NCI-H345 (cell line): ENCODE results near the gene PARP6.

Source experiments
- DNase-seq: peaks from one replicate; lab custom pipeline; 2025; lab: John Stamatoyannopoulos, UW

The PARP6 gene

DNA sequence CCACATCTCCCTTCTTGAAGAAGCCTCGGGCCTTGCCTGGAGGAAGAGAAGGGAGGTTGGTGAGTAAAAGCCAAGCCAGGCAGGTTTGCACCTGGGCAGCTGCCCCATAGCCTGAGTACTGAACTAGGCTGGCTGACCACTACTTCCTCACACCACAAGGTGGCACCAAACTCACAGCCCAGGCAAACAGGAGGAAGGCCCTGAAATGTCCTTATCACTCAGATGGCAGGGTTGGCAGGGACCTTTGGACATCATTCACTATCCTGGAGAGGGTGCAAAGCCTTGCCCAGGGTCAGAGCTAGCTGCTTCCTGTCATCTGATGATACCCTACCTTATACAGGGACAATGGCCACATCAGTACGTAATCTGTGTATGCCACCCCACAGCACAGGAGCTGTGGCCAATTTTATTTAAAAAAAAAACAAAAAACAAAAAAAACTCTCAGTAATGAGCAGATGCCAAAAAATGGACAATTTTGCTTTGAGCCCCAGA is 72.6 kb downstream of the PARP6 start:
- peak; percentile 47 for DNase-seq

DNA sequence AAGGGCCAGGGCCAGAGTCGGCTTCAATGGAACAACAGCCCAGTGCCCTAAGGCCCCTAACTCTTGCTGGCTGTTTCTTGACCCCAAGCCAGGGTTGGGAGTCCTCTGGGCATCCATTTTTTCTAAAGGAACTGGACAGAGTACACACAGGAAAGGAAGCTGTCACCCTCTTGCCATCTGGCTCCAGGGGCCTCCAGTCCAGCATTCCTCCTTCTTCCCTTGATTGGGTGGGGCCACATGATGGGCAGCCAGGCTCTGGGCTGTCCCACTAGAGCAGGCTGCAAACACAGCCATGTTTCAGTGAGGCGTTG is 73.2 kb downstream of the PARP6 start:
- no peak for DNase-seq

DNA sequence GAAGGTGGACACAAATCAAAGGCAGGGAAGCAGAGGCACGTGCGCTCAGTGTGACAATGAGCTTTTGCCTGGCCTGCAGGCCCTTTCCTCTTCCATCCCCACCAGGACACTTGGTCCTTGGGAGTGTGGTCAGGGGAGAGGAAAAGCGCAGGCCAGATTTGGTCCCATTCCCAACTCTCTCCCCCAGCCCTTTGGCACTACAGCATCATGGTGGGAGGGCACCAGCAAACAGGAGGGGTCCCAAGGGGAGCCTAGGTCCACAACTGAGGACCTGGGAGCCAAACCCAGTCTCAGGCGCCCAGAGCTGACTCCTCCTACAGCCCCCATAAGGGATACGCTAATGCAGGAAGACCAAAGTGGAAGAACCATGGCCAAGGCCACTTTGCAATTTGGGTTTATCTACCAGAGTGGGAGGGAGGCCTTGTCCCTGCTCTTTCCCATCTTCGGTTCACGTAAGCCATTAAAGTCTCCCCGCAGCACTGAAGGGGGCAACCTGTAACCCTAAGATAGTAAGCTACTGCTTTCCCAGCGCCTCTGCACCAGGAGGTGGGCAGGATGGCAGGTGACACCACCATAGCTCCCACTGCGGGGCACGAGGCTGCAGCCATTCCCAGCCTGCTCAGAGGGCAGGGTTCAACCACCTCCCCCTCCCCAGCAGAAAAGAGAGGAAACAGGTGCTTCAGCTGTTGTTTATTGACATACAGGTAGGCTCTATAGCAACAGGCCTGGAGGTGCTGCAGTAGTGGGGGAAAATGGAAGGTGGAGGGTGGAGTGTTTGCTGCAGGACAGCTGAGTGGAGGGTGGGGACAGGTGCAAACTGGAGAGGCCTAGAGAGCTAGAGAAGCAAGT is 73.8 kb downstream of the PARP6 start:
- peak; percentile 88 for DNase-seq

DNA sequence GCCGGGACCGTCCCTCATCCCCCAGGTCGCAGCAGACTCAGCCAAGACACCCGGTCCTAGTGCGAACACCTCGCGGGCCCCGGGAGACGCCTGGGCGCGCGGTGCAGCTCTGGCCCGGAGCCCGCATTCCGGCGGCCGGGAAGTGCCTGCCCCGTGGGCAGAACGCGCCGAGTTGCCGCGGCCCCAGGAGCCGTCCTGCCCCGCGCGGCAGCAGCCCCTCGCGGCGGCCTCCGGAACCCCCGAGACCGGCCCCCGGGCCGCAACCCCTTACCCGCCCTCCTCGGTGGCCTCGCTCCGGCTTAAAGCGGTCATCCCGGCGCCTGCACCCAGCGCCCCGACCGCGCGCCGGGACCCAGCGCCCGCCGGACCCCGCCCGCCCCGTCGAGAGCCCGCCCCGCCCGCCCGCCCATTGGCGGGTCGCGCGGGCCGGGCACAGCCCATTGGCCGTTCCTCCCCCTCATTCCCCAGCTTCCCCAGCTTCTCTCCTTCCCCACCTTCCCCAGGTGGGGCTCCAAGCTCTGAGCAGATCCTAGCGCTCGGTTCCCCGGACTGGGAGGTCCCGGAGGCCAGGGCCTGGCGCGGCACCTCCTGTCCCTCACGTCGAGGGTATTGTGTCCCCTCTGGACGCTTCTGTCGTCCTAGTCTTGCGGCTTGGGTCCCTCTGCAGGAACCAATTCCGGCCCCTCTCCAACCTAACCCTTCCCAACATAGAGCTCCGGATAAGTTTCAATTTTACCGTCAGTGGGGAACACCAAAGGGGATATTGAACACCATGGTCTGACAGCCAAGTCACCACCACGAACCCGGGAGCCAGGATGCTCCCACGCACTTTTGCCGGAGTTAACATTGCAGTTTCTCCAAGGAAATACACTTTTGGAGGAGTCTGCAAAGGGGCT is 74.6 kb downstream of the PARP6 start, which contains the start of gene GRAMD2A:
Gene GRAMD2A, minus strand, starts transcription at position 328 of the 896 bp plus-strand sequence.
- DNase-seq, result no peak

DNA sequence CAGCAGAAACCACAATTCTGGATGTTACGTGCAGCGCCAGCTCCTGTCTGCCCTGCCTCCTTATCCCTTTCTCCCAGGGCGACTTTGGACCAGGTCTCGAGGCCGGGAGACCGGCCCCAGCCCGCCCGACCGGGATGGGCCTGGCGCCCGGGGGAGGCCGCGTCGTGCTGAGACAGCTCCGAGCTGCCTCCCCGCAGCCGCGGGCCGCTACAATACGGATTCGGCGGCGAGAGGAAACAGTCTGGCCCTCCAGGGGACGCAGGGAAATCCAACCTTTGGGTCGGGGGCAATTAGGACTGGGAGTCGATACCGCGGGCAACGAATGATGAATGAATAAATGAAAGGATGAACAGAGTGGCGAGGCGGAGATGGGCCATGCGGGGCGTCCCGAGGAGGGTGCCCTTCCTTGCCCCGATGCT is 75.3 kb downstream of the PARP6 start:
- DNase-seq, result no peak

DNA sequence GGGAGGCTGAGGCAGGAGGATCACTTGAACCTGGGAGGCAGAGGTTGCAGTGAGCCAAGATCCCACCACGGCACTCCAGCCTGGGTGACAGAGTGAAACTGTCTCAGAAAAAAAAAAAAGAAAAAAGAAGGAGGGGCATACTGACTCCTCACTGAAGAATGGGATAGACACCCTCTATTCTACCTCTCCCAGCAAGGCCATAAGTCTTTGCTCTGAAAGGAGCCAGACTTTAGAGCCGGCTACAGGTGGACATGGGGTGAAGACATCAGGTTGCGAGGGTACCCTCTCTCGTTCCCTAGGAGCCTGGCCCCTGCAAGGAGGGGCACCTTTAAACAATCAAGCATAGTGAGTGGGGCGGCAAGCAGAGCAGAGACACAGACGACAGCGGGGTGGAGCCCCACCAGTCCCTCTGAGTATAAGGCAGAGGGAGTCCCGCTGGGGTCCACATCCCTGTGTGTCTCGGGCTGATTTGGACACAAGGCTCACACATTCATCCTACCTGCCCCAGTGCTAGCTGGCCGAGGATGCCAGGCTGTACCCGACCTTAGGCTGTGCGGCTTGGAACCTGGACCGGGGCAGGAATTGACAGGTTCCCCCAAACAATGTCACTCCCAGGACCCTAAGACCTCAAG is 75.8 kb downstream of the PARP6 start:
- no peak for DNase-seq

DNA sequence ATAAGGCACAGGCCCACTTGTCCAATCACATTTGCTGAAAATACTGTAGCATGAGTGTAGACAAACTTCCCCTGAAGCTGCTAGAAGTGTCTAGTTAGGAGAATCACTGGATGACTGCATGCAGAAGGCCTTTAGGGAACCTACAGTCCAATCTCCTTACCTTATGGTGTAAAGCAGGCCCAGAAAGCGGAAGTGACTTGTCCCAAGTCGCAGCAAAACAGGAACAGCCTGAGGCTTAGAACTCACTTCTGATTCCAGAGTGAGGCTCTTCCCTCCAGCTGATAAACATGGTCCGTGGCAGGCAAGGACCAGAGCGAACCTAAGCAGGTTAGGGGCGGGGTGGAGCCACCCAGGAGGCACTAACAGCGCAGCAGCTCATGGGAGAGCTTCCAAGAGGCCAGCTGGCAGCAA is 77.2 kb downstream of the PARP6 start:
- DNase-seq, result peak; percentile 22

DNA sequence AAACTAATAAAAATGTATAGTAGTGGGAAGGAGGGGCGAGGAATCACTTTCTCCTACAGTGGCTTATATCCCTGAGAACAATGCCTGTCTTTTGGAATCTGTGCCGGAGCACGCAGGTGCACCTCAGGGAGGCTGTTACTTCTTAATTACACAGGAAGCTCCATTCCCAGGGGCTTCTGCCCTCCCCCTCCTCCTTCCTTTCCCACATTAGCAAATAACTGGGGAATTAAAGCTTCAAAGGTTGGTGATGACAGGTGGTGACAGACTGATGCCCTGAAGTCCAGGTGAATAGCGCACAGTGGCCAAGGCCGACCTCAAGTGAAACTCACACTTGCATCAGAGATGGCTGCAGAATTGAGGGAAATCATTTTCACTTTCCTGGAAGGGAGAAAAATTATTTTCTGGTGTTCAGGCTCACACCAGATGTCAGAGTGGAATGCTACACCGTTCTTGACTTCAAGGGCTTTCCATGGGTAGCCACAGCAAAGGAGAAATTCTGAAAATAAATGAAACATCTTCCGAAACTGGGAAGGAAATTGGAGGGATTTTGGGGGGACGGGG is 78.4 kb downstream of the PARP6 start:
- DNase-seq, result no peak

DNA sequence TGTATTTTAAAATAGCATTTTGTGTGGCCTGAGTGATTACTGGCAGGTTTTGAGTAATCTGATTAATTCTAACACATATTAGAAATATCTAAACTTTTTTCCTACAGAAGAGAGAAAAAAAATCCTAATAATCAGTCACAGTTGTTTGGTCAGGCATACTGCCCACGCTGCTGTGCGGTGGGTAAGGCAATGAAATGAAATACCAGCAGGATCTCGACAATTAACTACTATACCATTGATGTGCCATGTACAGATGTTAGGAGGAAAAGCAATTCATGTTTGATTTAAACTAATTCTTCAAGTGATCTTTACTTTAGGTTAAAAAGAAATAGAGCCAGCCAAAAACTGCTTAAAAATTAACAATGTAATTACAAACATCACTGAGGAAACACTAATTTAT is 79.9 kb downstream of the PARP6 start:
- no peak for DNase-seq
